Activated T-cell treated with anti-CD3 and anti-CD28 coated beads, Interleukin-2, amount 50 U/mL, for 4 hours (primary cell): ENCODE results near the gene MIPEP. TPM values are rescaled to one million over a fixed set of nuclear protein-coding genes. Genes with fewer than 3 reads are reported as not detected.

Source experiments
- ATAC-seq, 2 donors: fragments of 200-7000 bp; cut with Tn5 transposase; one replicate each; pipeline ENCODE4 v1.10.0; 2021
- DNase-seq: peaks from one replicate; pipeline ENCODE4 v3.0.0-alpha.2; 2020
- H3K27me3 Mint-ChIP-seq: one replicate; pipeline ENCODE4 v1.8.0; 2021; ENCODE audit warnings: low read depth, mixed read lengths
- H3K36me3 Mint-ChIP-seq: one replicate; pipeline ENCODE4 v1.8.0; 2022; ENCODE audit warnings: mixed read lengths; ENCODE audit not compliant: insufficient read depth
- H3K4me1 Mint-ChIP-seq: one replicate; pipeline ENCODE4 v1.8.0; 2021; ENCODE audit warnings: low read depth, mixed read lengths
- H3K4me3 Mint-ChIP-seq: one replicate; pipeline ENCODE4 v1.8.0; 2021; ENCODE audit warnings: mild to moderate bottlenecking, moderate library complexity, mixed read lengths
- H3K9me3 Mint-ChIP-seq: one replicate; pipeline ENCODE4 v1.8.0; 2021; ENCODE audit warnings: mixed read lengths
- total RNA-seq, 3 donors: library from RNA; stranded (reverse); gene quantifications; one replicate each; pipeline ENCODE4 v1.2.1, GENCODE V29; 2021

Gene MIPEP
- total RNA-seq, 3 donors from 2014 or later, result 15.1 to 20.1 (median 17.4) TPM

GRCh38 chr13:23739596-23739995, 149.6 kb downstream of the MIPEP start:
- Mint-ChIP-seq H3K4me1 (peaks cover 22% of the 10 kb centered on the region), H3K9me3 (no peaks in the 10 kb centered on the region), H3K4me3 (no peak overlapping the region), H3K27me3 (no peaks in the 10 kb centered on the region), H3K36me3 (peaks cover 16% of the 10 kb centered on the region)
- no peak for ATAC-seq
- DNase-seq, result no peak

- DNase-seq (no peak), ATAC-seq (no peak)
- H3K36me3 Mint-ChIP-seq, result peaks cover 28% of the 10 kb centered on the region
- no peaks in the 10 kb centered on the region for H3K27me3 Mint-ChIP-seq
- no peaks in the 10 kb centered on the region for H3K9me3 Mint-ChIP-seq
- no peaks in the 10 kb centered on the region for H3K4me1 Mint-ChIP-seq
- H3K4me3 Mint-ChIP-seq, result no peak overlapping the region
Measured at GRCh38 chr13:23736541-23736940, 152.7 kb downstream of the MIPEP start.

GRCh38 chr13:23735329-23735728, 153.9 kb downstream of the MIPEP start:
- Mint-ChIP-seq H3K36me3 (peaks cover 22% of the 10 kb centered on the region), H3K9me3 (no peaks in the 10 kb centered on the region), H3K27me3 (no peaks in the 10 kb centered on the region), H3K4me3 (no peak overlapping the region), H3K4me1 (no peaks in the 10 kb centered on the region)
- DNase-seq (no peak), ATAC-seq (no peak)

- DNase-seq, result no peak
- Mint-ChIP-seq H3K4me3 (no peak overlapping the region), H3K4me1 (no peaks in the 10 kb centered on the region), H3K36me3 (peaks cover 24% of the 10 kb centered on the region), H3K27me3 (no peaks in the 10 kb centered on the region), H3K9me3 (no peaks in the 10 kb centered on the region)
- no peak for ATAC-seq
Measured at GRCh38 chr13:23731709-23732108, 157.5 kb downstream of the MIPEP start.

GRCh38 chr13:23730251-23730650, 158.9 kb downstream of the MIPEP start:
- DNase-seq (no peak), ATAC-seq (no peak)
- Mint-ChIP-seq H3K4me1 (no peaks in the 10 kb centered on the region), H3K9me3 (no peaks in the 10 kb centered on the region), H3K27me3 (no peaks in the 10 kb centered on the region), H3K36me3 (peaks cover 23% of the 10 kb centered on the region), H3K4me3 (no peak overlapping the region)

GRCh38 chr13:23729531-23729930, 159.7 kb downstream of the MIPEP start:
- DNase-seq (no peak), ATAC-seq (no peak)
- H3K36me3 Mint-ChIP-seq, result peaks cover 23% of the 10 kb centered on the region
- no peaks in the 10 kb centered on the region for H3K27me3 Mint-ChIP-seq
- no peaks in the 10 kb centered on the region for H3K9me3 Mint-ChIP-seq
- no peak overlapping the region for H3K4me3 Mint-ChIP-seq
- H3K4me1 Mint-ChIP-seq, result no peaks in the 10 kb centered on the region

- H3K4me3 Mint-ChIP-seq, result no peak overlapping the region
- H3K9me3 Mint-ChIP-seq, result no peaks in the 10 kb centered on the region
- DNase-seq, result no peak
- peaks cover 19% of the 10 kb centered on the region for H3K36me3 Mint-ChIP-seq
- H3K27me3 Mint-ChIP-seq, result no peaks in the 10 kb centered on the region
- H3K4me1 Mint-ChIP-seq, result no peaks in the 10 kb centered on the region
- no peak for ATAC-seq
Measured at GRCh38 chr13:23728807-23729206, 160.4 kb downstream of the MIPEP start.

- no peak overlapping the region for H3K4me3 Mint-ChIP-seq
- peaks cover 13% of the 10 kb centered on the region for H3K36me3 Mint-ChIP-seq
- H3K9me3 Mint-ChIP-seq, result no peaks in the 10 kb centered on the region
- ATAC-seq, result no peak
- no peaks in the 10 kb centered on the region for H3K4me1 Mint-ChIP-seq
- no peak for DNase-seq
- no peaks in the 10 kb centered on the region for H3K27me3 Mint-ChIP-seq
Measured at GRCh38 chr13:23725922-23726321, 163.3 kb downstream of the MIPEP start.

GRCh38 chr13:23724196-23724970, 164.8 kb downstream of the MIPEP start:
- Mint-ChIP-seq H3K9me3 (no peaks in the 10 kb centered on the region), H3K4me1 (peaks cover 2% of the 10 kb centered on the region), H3K36me3 (peaks cover 9% of the 10 kb centered on the region)

GRCh38 chr13:23723471-23723870, 165.7 kb downstream of the MIPEP start:
- no peaks in the 10 kb centered on the region for H3K27me3 Mint-ChIP-seq
- no peak overlapping the region for H3K4me3 Mint-ChIP-seq
- H3K36me3 Mint-ChIP-seq, result peaks cover 2% of the 10 kb centered on the region
- DNase-seq (no peak), ATAC-seq (no peak)
- H3K9me3 Mint-ChIP-seq, result no peaks in the 10 kb centered on the region
- peaks cover 11% of the 10 kb centered on the region for H3K4me1 Mint-ChIP-seq

More at GRCh38 chr13:23724196-23724970, 164.8 kb downstream of the MIPEP start:
- no peak for DNase-seq
- Mint-ChIP-seq H3K27me3 (no peaks in the 10 kb centered on the region), H3K4me3 (no peak overlapping the region)
- ATAC-seq, result no peak

- no peaks in the 10 kb centered on the region for H3K9me3 Mint-ChIP-seq
- H3K27me3 Mint-ChIP-seq, result no peaks in the 10 kb centered on the region
- ATAC-seq (no peak), DNase-seq (no peak)
- H3K4me1 Mint-ChIP-seq, result peaks cover 14% of the 10 kb centered on the region
- peaks cover 2% of the 10 kb centered on the region for H3K36me3 Mint-ChIP-seq
- H3K4me3 Mint-ChIP-seq, result no peak overlapping the region
Measured at GRCh38 chr13:23722726-23723453, 166.3 kb downstream of the MIPEP start.

- DNase-seq, result no peak
- Mint-ChIP-seq H3K4me3 (no peak overlapping the region), H3K27me3 (peaks cover 3% of the 10 kb centered on the region)
Measured at GRCh38 chr13:23718996-23719395, 170.2 kb downstream of the MIPEP start.

GRCh38 chr13:23716401-23716800, 172.8 kb downstream of the MIPEP start:
- ATAC-seq (no peak), DNase-seq (no peak)
- Mint-ChIP-seq H3K27me3 (peaks cover 8% of the 10 kb centered on the region), H3K4me3 (no peak overlapping the region), H3K36me3 (no peaks in the 10 kb centered on the region), H3K9me3 (peaks cover 5% of the 10 kb centered on the region), H3K4me1 (peaks cover 19% of the 10 kb centered on the region)

More at GRCh38 chr13:23718996-23719395, 170.2 kb downstream of the MIPEP start:
- H3K4me1 Mint-ChIP-seq, result peaks cover 19% of the 10 kb centered on the region
- no peaks in the 10 kb centered on the region for H3K9me3 Mint-ChIP-seq
- H3K36me3 Mint-ChIP-seq, result peaks cover 2% of the 10 kb centered on the region
- ATAC-seq, result no peak

GRCh38 chr13:23715762-23716235, 173.4 kb downstream of the MIPEP start:
- Mint-ChIP-seq H3K36me3 (no peaks in the 10 kb centered on the region), H3K4me1 (peaks cover 19% of the 10 kb centered on the region), H3K4me3 (no peak overlapping the region), H3K9me3 (peaks cover 5% of the 10 kb centered on the region), H3K27me3 (peaks cover 8% of the 10 kb centered on the region)
- DNase-seq (no peak), ATAC-seq (no peak)
